ENCODE measurements around the gene PPM1H.

Gene PPM1H

DNA sequence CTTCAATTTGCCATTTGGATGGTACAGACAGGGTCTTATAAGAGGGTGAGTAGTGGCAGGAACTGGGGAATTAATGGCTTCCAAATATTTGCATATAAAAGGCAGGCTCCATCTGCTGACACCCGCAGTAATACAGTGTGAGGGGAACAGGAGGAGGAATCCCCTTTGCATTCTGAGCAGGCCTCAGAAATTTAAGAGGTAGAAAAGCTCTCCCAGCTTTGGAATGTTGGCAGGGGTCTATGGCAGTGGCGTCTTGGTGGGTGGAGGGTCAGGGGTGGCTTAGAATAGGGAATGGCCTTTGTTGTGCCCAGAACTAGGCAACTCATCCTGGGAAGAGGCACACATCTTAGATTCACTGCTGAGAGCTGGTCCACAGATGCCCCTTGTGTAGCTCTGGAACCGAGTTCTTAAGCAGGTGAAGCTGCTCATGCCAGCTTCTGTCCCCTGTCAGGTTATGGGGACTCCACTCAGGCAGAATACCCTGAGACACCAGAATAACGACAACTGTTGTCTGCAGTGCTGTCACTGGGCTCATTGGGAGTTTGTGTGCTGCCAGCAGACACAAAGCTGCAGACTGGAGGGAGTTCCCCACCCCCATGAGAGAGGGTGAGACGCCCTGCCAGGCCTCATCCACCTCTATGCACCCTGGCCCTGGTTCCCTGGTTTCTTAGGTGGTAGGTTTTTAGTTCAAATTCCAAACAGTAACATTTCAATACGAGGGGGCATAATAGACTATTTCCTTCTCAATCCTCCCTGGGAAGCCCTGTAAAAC lies 278.2 kb downstream of the PPM1H start:
- H3K27me3 ChIP-seq (ENCODE audit: insufficient read depth, low read length): peaks cover 34% of the 10 kb centered on the region
- peak overlapping the region; percentile 32 for H3K27ac ChIP-seq (ENCODE audit: low read length)
- no peaks in the 10 kb centered on the region for H3K9me3 ChIP-seq (ENCODE audit: insufficient read depth, low read depth, low read length)
- H3K4me3 ChIP-seq (ENCODE audit: low read length): peak overlapping the region; percentile 7; the same call in 1 of the 2 replicates
- H3K36me3 ChIP-seq (ENCODE audit: insufficient read depth, low read depth, low read length): no peaks in the 10 kb centered on the region
- peak overlapping the region; percentile 52; the same call in 1 of the 2 replicates for H3K9ac ChIP-seq (ENCODE audit: low read depth, low read length)
- H3K4me1 ChIP-seq (ENCODE audit: insufficient read depth, low read length): peaks cover 85% of the 10 kb centered on the region

DNA sequence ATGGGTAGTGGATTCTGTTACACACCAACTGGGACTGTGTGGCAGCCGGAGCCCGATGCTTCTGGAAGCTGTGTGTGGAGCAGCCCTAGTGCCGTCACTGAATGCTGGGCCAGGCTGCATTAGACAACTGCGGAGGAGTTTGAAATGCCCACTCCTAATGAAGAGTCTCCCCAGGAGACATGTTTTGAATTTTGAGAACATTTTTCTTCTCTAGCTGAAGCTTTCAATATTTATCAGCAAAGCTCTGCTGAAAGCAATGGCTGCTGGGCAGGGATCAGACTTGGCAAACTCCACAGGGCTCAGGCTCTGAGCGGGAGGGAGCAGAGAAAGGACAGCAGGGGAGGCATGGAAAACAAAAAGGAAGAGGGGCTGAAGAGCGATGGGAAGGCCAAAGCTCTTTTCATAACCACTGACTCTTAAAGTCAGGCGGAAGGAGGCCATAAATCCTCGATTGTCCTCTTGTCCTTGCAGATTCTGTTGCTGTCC lies 279.2 kb downstream of the PPM1H start:
- peaks cover 43% of the 10 kb centered on the region for H3K27me3 ChIP-seq (ENCODE audit: insufficient read depth, low read length)
- H3K9me3 ChIP-seq (ENCODE audit: insufficient read depth, low read depth, low read length): no peaks in the 10 kb centered on the region
- no peak overlapping the region for H3K4me3 ChIP-seq (ENCODE audit: low read length)
- H3K36me3 ChIP-seq (ENCODE audit: insufficient read depth, low read depth, low read length): no peaks in the 10 kb centered on the region
- peak overlapping the region; percentile 9; the same call in 1 of the 2 replicates for H3K9ac ChIP-seq (ENCODE audit: low read depth, low read length)
- peaks cover 84% of the 10 kb centered on the region for H3K4me1 ChIP-seq (ENCODE audit: insufficient read depth, low read length)
- H3K27ac ChIP-seq (ENCODE audit: low read length): no peak overlapping the region

DNA sequence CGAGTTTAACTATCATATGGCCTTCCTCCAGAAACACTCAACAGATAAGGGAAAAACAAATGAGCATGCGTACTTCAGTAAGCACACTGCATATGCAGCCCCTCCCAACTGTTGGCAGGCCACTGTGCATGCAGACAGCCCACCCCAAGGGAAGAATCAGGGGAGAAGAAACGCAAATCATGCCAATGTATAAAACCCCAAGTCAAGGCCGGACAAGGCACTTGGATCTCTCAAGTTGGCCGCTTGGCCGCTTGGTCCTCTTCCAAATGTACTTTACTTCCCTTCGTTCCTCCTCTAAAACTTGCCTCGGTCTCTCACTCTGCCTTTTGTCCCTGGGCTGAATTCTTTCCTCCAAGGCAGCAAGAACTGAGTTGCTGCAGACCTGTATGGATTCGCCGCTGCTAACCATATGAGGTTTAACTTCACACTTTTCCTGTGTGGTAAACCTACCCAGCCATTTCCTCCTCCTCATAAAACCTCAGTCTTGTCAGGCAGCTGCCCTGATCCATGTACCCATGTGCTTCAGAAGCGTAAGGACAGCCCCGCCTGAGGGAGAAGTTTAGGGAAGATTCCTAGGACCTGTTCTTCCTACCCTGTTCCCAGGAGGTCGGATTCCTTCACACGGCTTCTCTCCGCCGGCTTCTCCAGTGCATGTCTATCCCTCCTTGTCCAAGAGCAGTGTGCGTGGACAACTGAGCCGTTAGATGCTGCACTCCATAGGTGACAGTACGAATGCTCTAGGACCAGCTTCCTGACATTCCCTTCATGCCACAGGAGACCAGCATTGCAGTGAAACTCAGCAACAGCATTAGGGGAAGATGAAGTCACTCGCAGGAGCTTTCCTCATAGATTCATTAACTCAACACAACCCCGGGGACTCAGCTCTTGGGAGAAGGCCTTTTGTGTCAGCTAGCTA lies 280.4 kb downstream of the PPM1H start:
- Histone ChIP-seq H3K9me3 (ENCODE audit: insufficient read depth, low read depth, low read length) (no peaks in the 10 kb centered on the region), H3K9ac (ENCODE audit: low read depth, low read length) (no peak overlapping the region), H3K27ac (ENCODE audit: low read length) (no peak overlapping the region), H3K4me1 (ENCODE audit: insufficient read depth, low read length) (peaks cover 73% of the 10 kb centered on the region), H3K4me3 (ENCODE audit: low read length) (no peak overlapping the region; the same call in 1 of the 2 replicates), H3K27me3 (ENCODE audit: insufficient read depth, low read length) (peaks cover 43% of the 10 kb centered on the region), H3K36me3 (ENCODE audit: insufficient read depth, low read depth, low read length) (no peaks in the 10 kb centered on the region)

DNA sequence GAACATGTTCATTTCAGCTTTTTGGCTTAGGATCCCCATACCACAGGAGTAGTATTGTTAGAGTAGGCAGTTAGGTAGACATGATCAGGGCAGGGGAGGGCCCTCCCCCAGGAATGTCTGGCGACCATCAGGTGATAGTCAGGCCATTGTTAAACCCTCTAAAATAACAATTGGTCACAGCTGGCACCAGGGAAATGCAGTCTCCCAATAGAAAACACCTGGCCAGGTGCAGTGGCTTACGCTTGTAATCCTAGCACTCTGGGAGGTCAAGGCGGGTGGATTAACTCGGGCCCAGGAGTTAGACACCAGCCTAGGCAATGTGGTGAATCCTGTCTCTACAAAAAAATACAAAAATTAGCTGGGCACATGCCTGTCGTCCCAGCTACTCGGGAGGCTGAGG lies 281.2 kb downstream of the PPM1H start:
- no peaks in the 10 kb centered on the region for H3K9me3 ChIP-seq (ENCODE audit: insufficient read depth, low read depth, low read length)
- peak overlapping the region; percentile 34; the same call in 1 of the 2 replicates for H3K4me3 ChIP-seq (ENCODE audit: low read length)
- H3K27ac ChIP-seq (ENCODE audit: low read length): no peak overlapping the region
- peak overlapping the region; percentile 9; the same call in 1 of the 2 replicates for H3K9ac ChIP-seq (ENCODE audit: low read depth, low read length)
- peaks cover 68% of the 10 kb centered on the region for H3K4me1 ChIP-seq (ENCODE audit: insufficient read depth, low read length)
- no peaks in the 10 kb centered on the region for H3K36me3 ChIP-seq (ENCODE audit: insufficient read depth, low read depth, low read length)
- H3K27me3 ChIP-seq (ENCODE audit: insufficient read depth, low read length): peaks cover 43% of the 10 kb centered on the region

DNA sequence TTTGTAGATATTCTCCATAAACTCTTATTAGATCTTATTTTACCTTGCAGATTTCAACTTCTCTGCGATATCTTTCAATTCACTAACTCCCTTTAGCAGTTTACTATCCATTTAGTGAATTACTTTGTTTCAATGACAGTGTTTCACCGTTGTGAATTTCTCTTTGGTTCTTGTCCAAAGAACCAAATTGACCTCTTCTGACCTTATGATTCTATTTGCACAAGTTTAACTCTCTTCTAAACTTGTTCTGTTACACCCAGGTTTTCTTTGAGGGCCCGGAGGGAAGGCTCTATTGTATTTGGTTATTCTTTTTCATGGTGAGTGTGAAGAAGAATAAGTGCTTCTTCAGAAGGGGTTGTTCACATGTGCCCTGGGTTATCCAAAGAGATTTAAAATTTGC lies 281.6 kb downstream of the PPM1H start:
- H3K4me3 ChIP-seq (ENCODE audit: low read length): peak overlapping the region; percentile 34; the same call in 1 of the 2 replicates
- H3K9ac ChIP-seq (ENCODE audit: low read depth, low read length): peak overlapping the region; percentile 9; the same call in 1 of the 2 replicates
- no peaks in the 10 kb centered on the region for H3K36me3 ChIP-seq (ENCODE audit: insufficient read depth, low read depth, low read length)
- peaks cover 43% of the 10 kb centered on the region for H3K27me3 ChIP-seq (ENCODE audit: insufficient read depth, low read length)
- no peak overlapping the region for H3K27ac ChIP-seq (ENCODE audit: low read length)
- H3K4me1 ChIP-seq (ENCODE audit: insufficient read depth, low read length): peaks cover 63% of the 10 kb centered on the region
- H3K9me3 ChIP-seq (ENCODE audit: insufficient read depth, low read depth, low read length): no peaks in the 10 kb centered on the region

DNA sequence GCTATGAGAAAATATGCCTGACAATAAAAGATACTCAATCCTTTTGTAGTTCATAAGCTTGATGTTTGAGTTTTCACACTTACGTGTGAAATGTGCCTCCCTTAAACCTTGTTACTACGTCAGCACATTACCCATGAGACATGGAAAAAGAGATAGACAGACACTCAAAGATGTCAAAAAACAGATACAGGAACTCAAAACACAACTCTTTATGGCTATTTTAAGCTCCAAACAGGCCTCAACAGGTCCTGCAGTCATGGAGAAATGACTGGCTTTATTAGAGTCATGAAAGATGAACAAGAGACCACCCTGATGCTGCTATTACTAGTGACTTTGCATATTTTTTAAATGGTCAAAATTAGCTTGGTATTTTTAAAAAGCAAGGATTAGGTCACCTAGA lies 283.8 kb downstream of the PPM1H start:
- H3K4me1 ChIP-seq (ENCODE audit: insufficient read depth, low read length): peaks cover 59% of the 10 kb centered on the region
- no peaks in the 10 kb centered on the region for H3K9me3 ChIP-seq (ENCODE audit: insufficient read depth, low read depth, low read length)
- no peak overlapping the region for H3K27ac ChIP-seq (ENCODE audit: low read length)
- H3K36me3 ChIP-seq (ENCODE audit: insufficient read depth, low read depth, low read length): no peaks in the 10 kb centered on the region
- H3K4me3 ChIP-seq (ENCODE audit: low read length): no peak overlapping the region
- no peak overlapping the region for H3K9ac ChIP-seq (ENCODE audit: low read depth, low read length)
- H3K27me3 ChIP-seq (ENCODE audit: insufficient read depth, low read length): peaks cover 43% of the 10 kb centered on the region

DNA sequence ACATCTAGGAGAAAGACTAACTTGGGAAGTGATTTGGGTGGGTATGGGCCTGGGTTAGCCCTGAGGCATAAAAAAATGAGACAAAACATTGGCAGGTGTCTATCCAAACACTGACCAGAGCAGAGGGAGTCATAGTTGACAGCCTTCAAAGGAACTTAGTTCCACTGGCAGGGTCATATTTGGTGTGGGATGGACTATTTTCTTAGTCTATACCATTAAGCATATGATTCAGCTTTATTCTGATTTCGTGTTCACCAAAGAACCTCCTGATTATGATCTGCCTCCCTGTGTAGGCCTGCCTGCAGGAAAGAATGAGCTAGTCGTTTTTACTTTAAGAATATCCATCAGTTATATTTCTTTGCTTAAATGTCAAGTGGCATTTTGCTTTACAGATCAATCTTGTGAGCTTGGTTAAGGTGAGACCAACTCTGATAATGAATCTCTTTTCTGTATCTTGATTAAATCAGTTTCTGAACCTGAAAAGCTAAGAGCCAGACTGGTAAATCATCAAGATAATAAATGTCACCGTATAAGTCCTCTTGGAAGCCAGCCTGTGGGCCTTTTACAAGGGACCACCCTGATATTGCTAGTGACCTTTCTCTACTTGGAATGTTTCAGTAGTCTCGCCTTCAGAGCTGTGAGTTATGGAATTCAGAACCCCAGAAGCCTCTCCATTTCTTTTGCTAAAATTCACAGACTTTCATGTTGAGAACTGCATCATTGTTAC lies 285.4 kb downstream of the PPM1H start:
- Histone ChIP-seq H3K27ac (ENCODE audit: low read length) (no peak overlapping the region), H3K9me3 (ENCODE audit: insufficient read depth, low read depth, low read length) (no peaks in the 10 kb centered on the region), H3K4me1 (ENCODE audit: insufficient read depth, low read length) (peaks cover 50% of the 10 kb centered on the region), H3K9ac (ENCODE audit: low read depth, low read length) (no peak overlapping the region), H3K36me3 (ENCODE audit: insufficient read depth, low read depth, low read length) (no peaks in the 10 kb centered on the region), H3K4me3 (ENCODE audit: low read length) (no peak overlapping the region), H3K27me3 (ENCODE audit: insufficient read depth, low read length) (peaks cover 32% of the 10 kb centered on the region)

DNA sequence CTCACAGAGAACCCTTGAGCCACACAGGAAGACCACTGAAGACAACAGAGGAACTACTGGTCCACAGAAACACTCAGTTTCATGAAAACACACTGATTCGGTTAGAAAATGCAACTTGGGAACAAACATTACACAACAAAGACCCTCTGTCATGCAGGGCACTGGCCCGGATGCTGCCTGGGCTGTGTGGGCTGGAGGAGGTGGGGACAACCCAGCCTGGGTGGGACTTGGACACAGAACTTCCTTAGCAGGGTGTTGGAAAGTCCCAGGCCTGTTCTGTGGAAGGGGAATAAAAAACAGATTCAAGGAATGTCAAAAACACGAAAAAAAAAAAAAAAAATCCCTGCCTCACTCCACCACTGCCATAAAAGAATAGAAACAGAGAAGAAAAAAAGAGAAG lies 287.4 kb downstream of the PPM1H start:
- H3K4me1 ChIP-seq (ENCODE audit: insufficient read depth, low read length): peaks cover 33% of the 10 kb centered on the region
- peak overlapping the region; percentile 8 for H3K27ac ChIP-seq (ENCODE audit: low read length)

DNA sequence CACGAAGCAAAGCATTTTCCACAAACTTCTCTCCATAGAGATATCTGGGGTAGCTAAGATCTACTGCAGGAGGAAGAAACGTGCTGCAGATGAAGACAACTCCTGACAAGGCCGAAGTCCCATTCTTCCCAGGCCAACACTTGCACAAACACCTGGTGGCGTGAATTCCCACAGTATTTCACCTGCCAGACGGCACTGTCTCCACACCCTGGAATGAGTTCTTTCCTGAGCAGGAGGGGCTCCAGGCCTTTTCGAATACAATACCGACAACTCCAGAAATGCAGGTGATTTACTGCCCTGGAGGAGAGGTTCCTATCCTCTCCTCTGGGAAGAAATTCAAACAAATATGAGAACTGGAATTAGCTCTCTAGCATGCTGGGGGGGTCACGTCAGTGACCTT lies 288.4 kb downstream of the PPM1H start:
- Histone ChIP-seq H3K36me3 (ENCODE audit: insufficient read depth, low read depth, low read length) (no peaks in the 10 kb centered on the region), H3K9ac (ENCODE audit: low read depth, low read length) (no peak overlapping the region), H3K9me3 (ENCODE audit: insufficient read depth, low read depth, low read length) (no peaks in the 10 kb centered on the region), H3K4me1 (ENCODE audit: insufficient read depth, low read length) (peaks cover 23% of the 10 kb centered on the region), H3K27me3 (ENCODE audit: insufficient read depth, low read length) (peaks cover 8% of the 10 kb centered on the region), H3K4me3 (ENCODE audit: low read length) (no peak overlapping the region), H3K27ac (ENCODE audit: low read length) (no peak overlapping the region)

More for the DNA sequence above, 287.4 kb downstream of the PPM1H start:
- Histone ChIP-seq H3K27me3 (ENCODE audit: insufficient read depth, low read length) (peaks cover 18% of the 10 kb centered on the region), H3K9ac (ENCODE audit: low read depth, low read length) (no peak overlapping the region), H3K36me3 (ENCODE audit: insufficient read depth, low read depth, low read length) (no peaks in the 10 kb centered on the region), H3K4me3 (ENCODE audit: low read length) (no peak overlapping the region), H3K9me3 (ENCODE audit: insufficient read depth, low read depth, low read length) (no peaks in the 10 kb centered on the region)

DNA sequence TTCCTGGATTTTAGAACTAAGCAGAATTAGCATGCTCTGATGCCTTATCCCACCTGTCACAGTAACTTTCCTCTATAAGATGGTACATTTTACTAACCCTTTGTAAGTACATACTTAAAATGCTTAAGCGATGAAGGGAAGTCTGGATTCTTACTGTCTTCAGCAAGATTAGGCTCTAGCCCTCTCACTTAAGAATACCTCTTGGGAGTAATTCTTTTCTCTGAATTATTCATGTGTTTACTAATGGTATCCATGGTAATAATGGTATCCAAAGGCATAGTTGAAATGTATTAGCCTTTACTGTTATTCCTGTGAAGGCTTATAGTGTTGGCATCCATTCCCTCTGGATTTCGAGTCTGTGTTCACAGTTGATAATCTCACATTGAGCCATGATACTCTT lies 291.5 kb downstream of the PPM1H start:
- no peak overlapping the region for H3K9ac ChIP-seq (ENCODE audit: low read depth, low read length)
- no peaks in the 10 kb centered on the region for H3K27me3 ChIP-seq (ENCODE audit: insufficient read depth, low read length)
- H3K9me3 ChIP-seq (ENCODE audit: insufficient read depth, low read depth, low read length): no peaks in the 10 kb centered on the region
- no peaks in the 10 kb centered on the region for H3K36me3 ChIP-seq (ENCODE audit: insufficient read depth, low read depth, low read length)
- H3K4me3 ChIP-seq (ENCODE audit: low read length): no peak overlapping the region
- no peak overlapping the region for H3K27ac ChIP-seq (ENCODE audit: low read length)
- H3K4me1 ChIP-seq (ENCODE audit: insufficient read depth, low read length): peaks cover 26% of the 10 kb centered on the region

DNA sequence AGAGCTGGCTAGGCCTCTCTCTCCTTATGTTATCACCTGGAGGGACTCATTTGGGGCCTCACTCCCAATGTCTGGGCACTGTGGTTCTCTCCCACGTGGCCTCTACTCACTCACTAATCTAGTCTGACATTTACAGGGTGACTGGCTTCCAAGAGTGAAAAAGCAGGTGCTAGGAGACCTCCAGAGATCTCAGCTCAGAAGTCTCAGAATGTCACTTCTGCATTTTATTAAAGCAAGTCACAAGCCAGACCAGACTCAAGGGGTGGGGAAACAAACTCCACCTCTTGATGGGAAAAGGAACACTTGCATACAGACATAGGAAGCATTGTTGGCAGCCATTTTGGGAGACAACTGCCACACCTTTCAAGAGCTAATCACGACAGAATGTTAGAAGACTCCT lies 292.5 kb downstream of the PPM1H start:
- H3K36me3 ChIP-seq (ENCODE audit: insufficient read depth, low read depth, low read length): no peaks in the 10 kb centered on the region
- no peak overlapping the region for H3K4me3 ChIP-seq (ENCODE audit: low read length)
- no peaks in the 10 kb centered on the region for H3K27me3 ChIP-seq (ENCODE audit: insufficient read depth, low read length)
- no peak overlapping the region for H3K27ac ChIP-seq (ENCODE audit: low read length)
- peaks cover 18% of the 10 kb centered on the region for H3K4me1 ChIP-seq (ENCODE audit: insufficient read depth, low read length)
- H3K9ac ChIP-seq (ENCODE audit: low read depth, low read length): no peak overlapping the region
- H3K9me3 ChIP-seq (ENCODE audit: insufficient read depth, low read depth, low read length): no peaks in the 10 kb centered on the region
